ENCODE data around the gene PADI2. TPM values are rescaled to one million over a fixed set of nuclear protein-coding genes. Genes with fewer than 3 reads are reported as not detected.

The PADI2 gene
- total and polyA plus RNA-seq, 2 donors (not counting 3 experiments of a cell fraction or from before 2014, with no cell fraction given) = not detected

DNA sequence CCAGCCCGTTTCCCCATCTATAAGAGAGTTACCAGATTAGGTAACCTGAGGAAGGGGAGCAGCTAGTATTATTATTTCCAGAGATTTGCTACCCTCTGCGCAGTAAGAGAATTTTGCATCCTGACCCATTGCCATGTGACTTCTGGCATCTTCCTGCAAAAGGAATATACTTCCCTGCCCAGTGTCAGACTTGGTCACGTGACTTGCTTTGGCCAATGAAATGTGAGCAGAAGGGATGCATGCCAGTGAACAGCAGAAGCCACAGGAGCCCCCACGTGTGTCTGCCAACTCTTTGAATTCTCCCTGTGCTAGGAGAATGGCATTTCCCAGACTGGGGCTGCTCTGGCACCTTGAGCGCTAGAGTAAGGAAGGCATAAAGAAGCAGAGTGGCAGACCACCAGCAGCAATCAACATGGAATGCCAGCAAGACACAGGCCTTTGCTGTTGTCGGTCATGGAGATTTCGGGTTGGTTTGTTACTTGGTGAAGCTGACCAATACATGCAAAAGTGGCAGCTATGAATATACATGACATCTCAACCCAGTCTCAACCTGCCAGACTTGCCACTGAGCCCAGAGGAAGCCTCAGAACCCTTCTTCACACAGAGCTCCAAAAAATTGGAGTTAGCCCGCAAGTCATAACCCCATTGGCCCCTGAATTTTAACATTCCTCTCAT is 39.0 kb downstream of the PADI2 start:
- no peak for FAIRE-seq

More for the DNA sequence above, 39.0 kb downstream of the PADI2 start:
- ChIA-PET CTCF (no interaction called here), POLR2A (no interaction called here)
- Histone ChIP-seq H3K79me2 (ENCODE audit: control insufficient read depth, insufficient read depth, low read length) (no peaks in the 10 kb centered on the region), H3K9me3 (replicated peaks; ENCODE audit: control insufficient read depth, insufficient read depth, low read length) (no peaks in the 10 kb centered on the region), H3K9ac (replicated peaks; ENCODE audit: extremely low read depth, insufficient read depth, low read length) (no peak overlapping the region), H4K20me1 (replicated peaks; ENCODE audit: control insufficient read depth, extremely low read depth, insufficient read depth, low read length) (no peaks in the 10 kb centered on the region), H3K36me3 (ENCODE audit: control insufficient read depth in 2 of 2, extremely low read depth in 1 of 2, insufficient read depth in 2 of 2, low read length in 2 of 2) (no peaks in the 10 kb centered on the region), H3K4me3 (replicated peaks in 1 of 3; ENCODE audit: insufficient read depth in 1 of 3, low read depth in 1 of 3, low read length in 3 of 3) (no peak overlapping the region), H3K27me3 (ENCODE audit: control insufficient read depth in 2 of 2, insufficient read depth in 2 of 2, low read length in 2 of 2) (no peaks in the 10 kb centered on the region), H3K4me1 (ENCODE audit: control insufficient read depth, extremely low read depth, insufficient read depth, low read length) (no peaks in the 10 kb centered on the region), H3K4me2 (ENCODE audit: insufficient read depth, low read length) (no peak overlapping the region), H3K9me1 (replicated peaks; ENCODE audit: control insufficient read depth, extremely low read depth, insufficient read depth, low read length) (no peaks in the 10 kb centered on the region), H2AFZ (ENCODE audit: low read depth, low read length) (no peak overlapping the region), H3K27ac (ENCODE audit: insufficient read depth, low read depth, low read length) (no peak overlapping the region)
- intact Hi-C loops (cut with micrococcal nuclease) (no loop called here), dilution Hi-C loops (cut with MboI; ENCODE audit: extremely low pct_ligation_motif_present, low sequenced_read_pairs) (no loop called here)
- TF ChIP-seq POLR2AphosphoS5 (IDR thresholded peaks at IDR 0.05; ENCODE audit: insufficient read depth, low read depth, low read length) (no peak), JUN (IDR thresholded peaks at IDR 0.05; ENCODE audit: borderline replicate concordance, insufficient read depth, insufficient read length, low read depth) (no peak), FOS (IDR thresholded peaks at IDR 0.05; ENCODE audit: borderline replicate concordance, insufficient read depth, low read length) (no peak), EZH2 (IDR thresholded peaks at IDR 0.05; ENCODE audit: borderline replicate concordance, low read depth, low read length, severe bottlenecking) (no peak), POLR2A (IDR thresholded peaks at IDR 0.05; ENCODE audit: low read depth, low read length) (no peak), GATA2 (IDR thresholded peaks at IDR 0.05; ENCODE audit: insufficient read depth, insufficient read length, low read depth, low read length) (no peak), MYC (IDR thresholded peaks at IDR 0.05; ENCODE audit: low read depth, low read length) (no peak)
- TF ChIP-seq, protein P1, sequence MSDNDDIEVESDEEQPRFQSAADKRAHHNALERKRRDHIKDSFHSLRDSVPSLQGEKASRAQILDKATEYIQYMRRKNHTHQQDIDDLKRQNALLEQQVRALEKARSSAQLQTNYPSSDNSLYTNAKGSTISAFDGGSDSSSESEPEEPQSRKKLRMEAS (IDR thresholded peaks at IDR 0.05; ENCODE audit: insufficient read depth, insufficient read length) = no peak
- TF ChIP-seq, protein P2, sequence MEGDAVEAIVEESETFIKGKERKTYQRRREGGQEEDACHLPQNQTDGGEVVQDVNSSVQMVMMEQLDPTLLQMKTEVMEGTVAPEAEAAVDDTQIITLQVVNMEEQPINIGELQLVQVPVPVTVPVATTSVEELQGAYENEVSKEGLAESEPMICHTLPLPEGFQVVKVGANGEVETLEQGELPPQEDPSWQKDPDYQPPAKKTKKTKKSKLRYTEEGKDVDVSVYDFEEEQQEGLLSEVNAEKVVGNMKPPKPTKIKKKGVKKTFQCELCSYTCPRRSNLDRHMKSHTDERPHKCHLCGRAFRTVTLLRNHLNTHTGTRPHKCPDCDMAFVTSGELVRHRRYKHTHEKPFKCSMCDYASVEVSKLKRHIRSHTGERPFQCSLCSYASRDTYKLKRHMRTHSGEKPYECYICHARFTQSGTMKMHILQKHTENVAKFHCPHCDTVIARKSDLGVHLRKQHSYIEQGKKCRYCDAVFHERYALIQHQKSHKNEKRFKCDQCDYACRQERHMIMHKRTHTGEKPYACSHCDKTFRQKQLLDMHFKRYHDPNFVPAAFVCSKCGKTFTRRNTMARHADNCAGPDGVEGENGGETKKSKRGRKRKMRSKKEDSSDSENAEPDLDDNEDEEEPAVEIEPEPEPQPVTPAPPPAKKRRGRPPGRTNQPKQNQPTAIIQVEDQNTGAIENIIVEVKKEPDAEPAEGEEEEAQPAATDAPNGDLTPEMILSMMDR (IDR thresholded peaks at IDR 0.05; ENCODE audit: extremely low read depth in 1 of 2, insufficient read depth in 1 of 2, low read depth in 1 of 2, low read length in 2 of 2) = no peak
- BruUV-seq (replicated peaks) = no TSS peak
- DNase-seq (ENCODE audit: low read depth, low spot score) = no peak
